Tibial nerve (tissue), 4 donors: ENCODE results near the gene WNT11. TPM values are rescaled to one million over a fixed set of nuclear protein-coding genes. Genes with fewer than 3 reads are reported as not detected.

ENCODE experiments used
- DNase-seq, 2 donors: peaks; one replicate each; pipeline ENCODE4 v3.0.0-alpha.2; 2019; ENCODE audit warnings: low spot score in 2 of 2
- H3K27ac ChIP-seq, 4 donors: fragments of 200-600 bp; sonication (generic) in 3 of 4; one replicate each; pipeline ENCODE4 v1.5.1; 2017 to 2019; ENCODE audit warnings: mild to moderate bottlenecking in 1 of 4
- H3K27me3 ChIP-seq, 2 donors: fragments of 200-600 bp; sonication (generic) in 1 of 2; one replicate each; pipeline versions ENCODE4 v1.5.1 to v1.6.0; 2017 to 2019
- H3K36me3 ChIP-seq, 3 donors: fragments of 200-600 bp; sonication (generic); one replicate each; pipeline ENCODE4 v1.5.1; 2018 to 2019
- H3K4me1 ChIP-seq, 4 donors: fragments of 200-600 bp; sonication (generic) in 3 of 4; one replicate each; pipeline ENCODE4 v1.5.1; 2017 to 2019
- H3K4me3 ChIP-seq, 4 donors: fragments of 200-600 bp; sonication (generic) in 3 of 4; one replicate each; pipeline ENCODE4 v1.5.1; 2017 to 2019; ENCODE audit warnings: mild to moderate bottlenecking in 1 of 4, moderate library complexity in 1 of 4
- H3K9me3 ChIP-seq, 4 donors: fragments of 200-600 bp; sonication (generic) in 3 of 4; one replicate each; pipeline ENCODE4 v1.5.1; 2017 to 2019
- CTCF ChIP-seq, 5 experiments: fragments of 200-600 bp in 3 of 5; fragments of 450-650 bp in 2 of 5; sonication (generic) in 3 of 5; IDR thresholded peaks; one replicate each; pipeline ENCODE4 v1.5.1; 2016 to 2019; ENCODE audit warnings: antibody characterized with exemption in 5 of 5, mild to moderate bottlenecking in 3 of 5, moderate library complexity in 2 of 5
- EP300 ChIP-seq, 2 donors: sonication (generic); formaldehyde crosslinking; IDR thresholded peaks; one replicate each; pipeline ENCODE4 v1.6.1; 2017; ENCODE audit warnings: antibody characterized with exemption in 2 of 2, mild to moderate bottlenecking in 1 of 2
- POLR2A ChIP-seq, 2 donors: fragments of 450-650 bp; IDR thresholded peaks; one replicate each; pipeline ENCODE4 v1.6.1; 2017; ENCODE audit warnings: antibody characterized with exemption in 2 of 2, mild to moderate bottlenecking in 2 of 2, moderate library complexity in 2 of 2
- WGBS, 2 donors: methylation state at CpG; one replicate each; pipeline ENCODE4 v1.1.5; 2018; 5-methylcytosine and 5-hydroxymethylcytosine counted together
- total RNA-seq, 4 donors: library from RNA; depleted of rRNA; stranded (reverse); fragments of >200 nt; gene quantifications; one replicate each; pipeline ENCODE4 v1.1.0, GENCODE V29; 2016

The WNT11 gene
- total RNA-seq, 4 donors from 2014 or later, result 14.2 to 65.7 (median 27.5) TPM

DNA sequence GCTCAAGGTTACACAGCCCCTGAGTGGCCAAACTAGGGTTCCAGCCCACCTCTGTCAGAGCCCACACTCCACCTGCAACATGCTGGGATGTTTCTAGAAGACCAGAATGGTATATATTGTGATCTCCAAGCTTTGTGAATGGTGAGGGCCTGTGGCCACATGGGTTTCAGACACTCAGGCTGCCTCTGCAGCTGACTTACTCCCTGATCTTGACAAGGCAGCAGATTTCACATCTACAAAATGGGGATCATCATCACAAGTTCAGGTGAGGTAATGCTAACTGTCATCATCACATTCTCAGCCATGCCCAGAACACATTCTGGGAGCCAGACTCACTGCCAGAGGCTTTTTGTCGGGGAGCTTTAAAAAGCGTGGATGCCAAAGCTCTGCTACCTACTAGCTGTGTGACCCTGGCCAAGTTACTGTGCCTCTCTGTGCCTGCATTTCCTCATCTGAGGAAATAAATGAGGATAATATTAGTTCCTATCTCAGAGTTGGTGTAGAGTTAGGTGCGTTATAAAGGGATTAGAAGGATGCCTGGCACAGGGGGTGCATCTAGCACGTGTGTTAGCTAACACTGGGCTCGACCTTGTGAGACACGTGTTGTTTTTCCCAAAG is 24.9 kb upstream of the WNT11 start:
- Histone ChIP-seq H3K4me1 (peaks cover 0 to 12% (median 12%) of the 10 kb centered on the region in 4 donors), H3K9me3 (no peaks in the 10 kb centered on the region), H3K36me3 (no peaks in the 10 kb centered on the region), H3K4me3 (no peak overlapping the region), H3K27ac (no peak overlapping the region), H3K27me3 (no peaks in the 10 kb centered on the region)
- 90 to 94% methylated on average over 6 of the region's 6 CpGs for WGBS, 2 donors
- TF ChIP-seq EP300 (IDR thresholded peaks at IDR 0.05), result no peak
- DNase-seq, result no peak

DNA sequence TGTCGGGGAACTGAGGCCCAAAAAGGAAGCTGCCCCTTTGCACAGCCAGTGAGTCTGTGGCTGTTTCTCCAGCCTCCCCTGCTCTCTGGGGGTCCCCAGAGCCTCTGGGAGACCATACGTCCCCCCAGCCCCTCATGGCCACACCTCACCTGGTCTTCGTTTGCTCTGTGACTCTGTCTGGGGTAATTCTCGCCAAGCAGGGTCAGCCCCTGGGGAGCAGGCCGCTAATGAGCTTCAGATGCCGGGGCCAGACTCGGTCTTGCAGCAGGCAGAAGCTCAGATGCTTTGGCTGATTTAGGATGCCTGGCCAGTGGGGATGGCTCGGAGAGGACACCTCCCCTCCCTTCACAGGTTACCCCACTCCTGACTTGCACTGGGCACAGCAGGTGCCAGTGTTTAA is 24.1 kb upstream of the WNT11 start:
- Histone ChIP-seq H3K27me3 (no peaks in the 10 kb centered on the region), H3K4me3 (no peak overlapping the region), H3K36me3 (no peaks in the 10 kb centered on the region), H3K9me3 (no peaks in the 10 kb centered on the region), H3K27ac (no peak overlapping the region), H3K4me1 (peaks cover 0 to 12% (median 12%) of the 10 kb centered on the region in 4 donors)
- no peak for TF ChIP-seq CTCF (IDR thresholded peaks at IDR 0.05)
- TF ChIP-seq EP300 (IDR thresholded peaks at IDR 0.05), result no peak
- no peak for TF ChIP-seq POLR2A (IDR thresholded peaks at IDR 0.05)
- DNase-seq, result no peak
- 64 to 74% methylated on average over 4 to 8 of the region's 8 CpGs for WGBS, 2 donors

DNA sequence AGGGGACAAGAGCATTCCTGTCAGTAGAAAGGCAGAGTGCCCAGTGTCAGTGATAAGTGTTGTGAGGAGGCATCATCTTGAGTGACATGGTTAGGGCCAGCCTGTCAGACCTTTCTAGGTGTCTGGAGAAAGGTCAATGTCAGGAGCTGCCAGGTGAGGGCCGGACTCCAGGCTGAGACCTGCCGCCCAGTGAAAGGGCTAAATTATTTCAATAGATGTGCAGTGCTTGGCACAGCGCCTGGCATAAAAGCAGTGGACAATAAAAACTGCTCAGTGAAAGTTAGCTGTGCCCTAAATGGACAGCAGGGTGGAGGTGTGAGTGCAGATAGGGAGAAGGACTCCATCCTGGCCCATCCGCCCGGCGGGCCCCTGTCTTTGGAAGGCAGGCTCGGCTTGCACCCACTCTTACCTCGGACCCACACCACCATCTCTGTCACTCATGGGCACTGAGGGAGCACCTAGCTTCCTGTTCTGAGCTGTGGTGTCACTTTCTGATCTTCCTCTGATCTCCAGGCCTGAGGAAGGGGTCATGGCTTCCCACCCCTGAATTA is 23.5 kb upstream of the WNT11 start:
- no peaks in the 10 kb centered on the region for H3K36me3 ChIP-seq
- DNase-seq, result no peak
- H3K27ac ChIP-seq, result no peak overlapping the region
- peaks cover 0 to 12% (median 11%) of the 10 kb centered on the region in 4 donors for H3K4me1 ChIP-seq
- no peak overlapping the region for H3K4me3 ChIP-seq
- TF ChIP-seq CTCF (IDR thresholded peaks at IDR 0.05) (no peak), POLR2A (IDR thresholded peaks at IDR 0.05) (no peak), EP300 (IDR thresholded peaks at IDR 0.05) (no peak)
- 91 to 96% methylated on average over 8 of the region's 8 CpGs for WGBS, 2 donors
- H3K9me3 ChIP-seq, result no peaks in the 10 kb centered on the region
- H3K27me3 ChIP-seq, result no peaks in the 10 kb centered on the region

- Histone ChIP-seq H3K27me3 (no peaks in the 10 kb centered on the region), H3K36me3 (no peaks in the 10 kb centered on the region), H3K27ac (no peak overlapping the region), H3K9me3 (no peaks in the 10 kb centered on the region), H3K4me1 (peaks cover 0 to 3% (median 1%) of the 10 kb centered on the region in 4 donors), H3K4me3 (no peak overlapping the region)
- DNase-seq, result no peak
- 78 to 81% methylated on average over 5 of the region's 5 CpGs for WGBS, 2 donors
- no peak for TF ChIP-seq CTCF (IDR thresholded peaks at IDR 0.05)
- no peak for TF ChIP-seq EP300 (IDR thresholded peaks at IDR 0.05)
- no peak for TF ChIP-seq POLR2A (IDR thresholded peaks at IDR 0.05)
These were observed 22.5 kb upstream of the WNT11 start for GRCh38 chr11:76228875-76229149.

GRCh38 chr11:76228071-76228874 is 22.0 kb upstream of the WNT11 start:
- Histone ChIP-seq H3K27ac (no peak overlapping the region), H3K4me3 (no peak overlapping the region), H3K27me3 (no peaks in the 10 kb centered on the region), H3K36me3 (no peaks in the 10 kb centered on the region), H3K4me1 (no peaks in the 10 kb centered on the region), H3K9me3 (no peaks in the 10 kb centered on the region)
- DNase-seq, result no peak
- 71 to 80% methylated on average over 9 to 15 of the region's 15 CpGs for WGBS, 2 donors
- TF ChIP-seq EP300 (IDR thresholded peaks at IDR 0.05), result no peak
- TF ChIP-seq POLR2A (IDR thresholded peaks at IDR 0.05), result no peak
- TF ChIP-seq CTCF (IDR thresholded peaks at IDR 0.05), result no peak
